H9 (cell line): ENCODE data around the gene TFF2. TPM values are rescaled to one million over a fixed set of nuclear protein-coding genes. Genes with fewer than 3 reads are reported as not detected.

Source experiments
- DNase-seq: peaks from one replicate; pipeline ENCODE4 v3.0.0-alpha.2; 2017
- H2AFZ ChIP-seq: one replicate; pipeline ENCODE4 v1.6.1; 2013; ENCODE audit warnings: mild to moderate bottlenecking, low read length, control low read depth, moderate library complexity
- H2AK5ac ChIP-seq: 2 replicates; pipeline ENCODE4 v1.6.1; 2013; ENCODE audit warnings: low read length, control low read depth, mixed read lengths; ENCODE audit not compliant: insufficient read length
- H2BK120ac ChIP-seq: one replicate; pipeline ENCODE4 v1.6.1; 2013; ENCODE audit warnings: low read depth, mild to moderate bottlenecking, low read length, control low read depth, inconsistent platforms; ENCODE audit not compliant: poor library complexity, severe bottlenecking
- H2BK12ac ChIP-seq: 2 replicates; pipeline ENCODE4 v1.6.1; 2013; ENCODE audit warnings: low read length, control low read depth, mixed read lengths, low read depth; ENCODE audit not compliant: insufficient read length
- H2BK15ac ChIP-seq: 2 replicates; pipeline ENCODE4 v1.6.1; 2013; ENCODE audit warnings: low read depth, low read length, control low read depth
- H2BK20ac ChIP-seq: one replicate; pipeline ENCODE4 v1.6.1; 2013; ENCODE audit warnings: low read depth, mild to moderate bottlenecking, low read length, control low read depth, inconsistent platforms; ENCODE audit not compliant: poor library complexity, severe bottlenecking
- H2BK5ac ChIP-seq: 2 replicates; pipeline ENCODE4 v1.6.1; 2013; ENCODE audit warnings: low read length, control low read depth, mixed read lengths; ENCODE audit not compliant: insufficient read length
- H3K14ac ChIP-seq: 2 replicates; pipeline ENCODE4 v1.6.1; 2013; ENCODE audit warnings: low read length, control low read depth; ENCODE audit not compliant: insufficient read depth
- H3K18ac ChIP-seq: 2 replicates; pipeline ENCODE4 v1.6.1; 2013; ENCODE audit warnings: low read depth, mild to moderate bottlenecking, mixed read lengths, low read length, control low read depth; ENCODE audit not compliant: insufficient read length
- H3K23ac ChIP-seq: 2 replicates; pipeline ENCODE4 v1.6.1; 2013; ENCODE audit warnings: low read length, control low read depth, mixed read lengths, low read depth; ENCODE audit not compliant: insufficient read length
- H3K23me2 ChIP-seq: 2 replicates; pipeline ENCODE4 v1.6.1; 2013; ENCODE audit warnings: low read depth, mild to moderate bottlenecking, mixed read lengths, low read length, control low read depth; ENCODE audit not compliant: insufficient read length, poor library complexity, severe bottlenecking
- H3K27ac ChIP-seq: 2 replicates; pipeline ENCODE4 v1.5.1; 2013; ENCODE audit warnings: low read length, control low read depth, mixed read lengths, low read depth; ENCODE audit not compliant: insufficient read length
- H3K27me3 ChIP-seq: 2 replicates; pipeline ENCODE4 v1.6.1; 2013; ENCODE audit warnings: low read length, control low read depth, inconsistent platforms; ENCODE audit not compliant: insufficient read depth
- H3K4ac ChIP-seq: 2 replicates; pipeline ENCODE4 v1.6.1; 2013; ENCODE audit warnings: low read depth, mild to moderate bottlenecking, control low read depth, inconsistent platforms, low read length, moderate library complexity
- H3K4me1 ChIP-seq: 2 replicates; pipeline ENCODE4 v1.6.1; 2013; ENCODE audit warnings: low read length, control low read depth, inconsistent platforms; ENCODE audit not compliant: insufficient read depth
- H3K4me2 ChIP-seq: 2 replicates; pipeline ENCODE4 v1.6.1; 2013; ENCODE audit warnings: low read length, control low read depth, mixed read lengths; ENCODE audit not compliant: insufficient read length, insufficient read depth
- H3K56ac ChIP-seq: 2 replicates; pipeline ENCODE4 v1.6.1; 2013; ENCODE audit warnings: low read depth, mild to moderate bottlenecking, mixed read lengths, low read length, control low read depth; ENCODE audit not compliant: insufficient read length
- H3K79me1 ChIP-seq: 2 replicates; pipeline ENCODE4 v1.6.1; 2013; ENCODE audit warnings: low read depth, mild to moderate bottlenecking, moderate library complexity, low read length, control low read depth, inconsistent platforms; ENCODE audit not compliant: insufficient read depth, poor library complexity, severe bottlenecking
- H3K79me2 ChIP-seq: 2 replicates; pipeline ENCODE4 v1.6.1; 2013; ENCODE audit warnings: low read length, control low read depth, inconsistent platforms; ENCODE audit not compliant: insufficient read depth
- H3K9ac ChIP-seq: 2 replicates; pipeline ENCODE4 v1.6.1; 2013; ENCODE audit warnings: low read length, control low read depth, mixed read lengths; ENCODE audit not compliant: insufficient read length; ENCODE audit errors: extremely low read depth
- H3K9me3 ChIP-seq: one replicate; pipeline ENCODE4 v1.6.1; 2013; ENCODE audit warnings: low read depth, low read length, inconsistent platforms; ENCODE audit not compliant: control insufficient read depth
- H3T11ph ChIP-seq: one replicate; pipeline ENCODE4 v1.6.1; 2013; ENCODE audit warnings: mild to moderate bottlenecking, low read length, control low read depth, inconsistent platforms
- H4K20me1 ChIP-seq: one replicate; pipeline ENCODE4 v1.6.1; 2013; ENCODE audit not compliant: control insufficient read depth, insufficient read length, insufficient read depth
- H4K5ac ChIP-seq: 2 replicates; pipeline ENCODE4 v1.6.1; 2013; ENCODE audit warnings: low read depth, mild to moderate bottlenecking, mixed read lengths, low read length, control low read depth; ENCODE audit not compliant: insufficient read length
- H4K8ac ChIP-seq: replicated peaks from 2 replicates; pipeline ENCODE4 v1.6.1; 2013; ENCODE audit warnings: low read length, control low read depth, mixed read lengths, low read depth; ENCODE audit not compliant: insufficient read length
- H4K91ac ChIP-seq: 2 replicates; pipeline ENCODE4 v1.6.1; 2013; ENCODE audit warnings: low read depth, mild to moderate bottlenecking, moderate library complexity, mixed read lengths, low read length, control low read depth; ENCODE audit not compliant: insufficient read length
- H3K27ac Mint-ChIP-seq, 3 experiments: 2 replicates in 2 of 3; 3 replicates in 1 of 3; pipeline ENCODE4 v1.8.0; 2020 to 2021; ENCODE audit warnings: mixed read lengths in 3 of 3, mild to moderate bottlenecking in 1 of 3, moderate library complexity in 1 of 3
- H3K27me3 Mint-ChIP-seq: 2 replicates; pipeline ENCODE4 v1.8.0; 2021; ENCODE audit warnings: low read depth, mild to moderate bottlenecking, moderate library complexity, mixed read lengths
- H3K36me3 Mint-ChIP-seq, 3 experiments: 2 replicates in 2 of 3; 3 replicates in 1 of 3; pipeline ENCODE4 v1.8.0; 2020 to 2021; ENCODE audit warnings: low read depth in 3 of 3, mixed read lengths in 3 of 3; ENCODE audit not compliant: insufficient read depth in 1 of 3
- H3K4me1 Mint-ChIP-seq, 2 experiments: 2 replicates each; pipeline ENCODE4 v1.8.0; 2020; ENCODE audit warnings: mixed read lengths in 2 of 2
- H3K4me3 Mint-ChIP-seq, 2 experiments: 2 replicates in 1 of 2; 3 replicates in 1 of 2; pipeline ENCODE4 v1.8.0; 2020 to 2021; ENCODE audit warnings: mild to moderate bottlenecking in 2 of 2, mixed read lengths in 2 of 2, moderate library complexity in 1 of 2
- H3K9me3 Mint-ChIP-seq, 2 experiments: 2 replicates in 1 of 2; 3 replicates in 1 of 2; pipeline ENCODE4 v1.8.0; 2020; ENCODE audit warnings: mild to moderate bottlenecking in 2 of 2, mixed read lengths in 2 of 2, moderate library complexity in 1 of 2
- CTCF ChIP-seq: fragments of 200-600 bp; sonication (generic); conservative IDR thresholded peaks from 3 replicates; pipeline ENCODE4 v1.8.0; 2021; ENCODE audit warnings: antibody characterized with exemption, mild to moderate bottlenecking
- WGBS: extraction: QIAGEN DNeasy Blood & Tissue Kit; methylation state at CpG from one replicate; pipeline ENCODE4 v1.1.7; 2013; ENCODE audit warnings: missing lambda C conversion rate, low lambda C conversion rate, mixed read lengths; ENCODE audit not compliant: insufficient read length; ENCODE audit errors: extremely low coverage; 5-methylcytosine and 5-hydroxymethylcytosine counted together
- total RNA-seq: library from RNA; stranded (reverse); gene quantifications from 2 replicates; pipeline ENCODE4 v1.2.1, GENCODE V29; 2021

Gene TFF2
- total RNA-seq, 1 experiment from 2014 or later: not detected

- H3K36me3 Mint-ChIP-seq: no peaks in the 10 kb centered on the region
- H2BK15ac ChIP-seq: no peak overlapping the region
- no peak overlapping the region for H3K18ac ChIP-seq
- H3K9me3 Mint-ChIP-seq: no peaks in the 10 kb centered on the region; a peak in 1 of 5 replicates
- H3K27me3 ChIP-seq: no peaks in the 10 kb centered on the region
- DNase-seq: no peak
- no peak overlapping the region for H3K9ac ChIP-seq
- H3K4me1 ChIP-seq: peaks cover 4% of the 10 kb centered on the region; the same call in 1 of the 2 replicates
- no peaks in the 10 kb centered on the region for H3K9me3 ChIP-seq
- H3K79me2 ChIP-seq: no peaks in the 10 kb centered on the region
- no peak overlapping the region for H2AFZ ChIP-seq
- H3K23ac ChIP-seq: no peak overlapping the region
- TF ChIP-seq CTCF: no peak
- H3K23me2 ChIP-seq: no peaks in the 10 kb centered on the region
- H3K27ac Mint-ChIP-seq: no peak overlapping the region; a peak in 1 of 7 replicates
- H2BK120ac ChIP-seq: no peak overlapping the region
- no peak overlapping the region for H4K8ac ChIP-seq
- WGBS: no CpG with 5 or more reads among the region's 23 CpGs
- H4K5ac ChIP-seq: no peak overlapping the region
- H3K4ac ChIP-seq: no peak overlapping the region
- H3K27ac ChIP-seq: no peak overlapping the region
- H3K4me1 Mint-ChIP-seq: peaks cover 23 to 24% of the 10 kb centered on the region in 2 experiments
- H4K91ac ChIP-seq: no peak overlapping the region
- H2AK5ac ChIP-seq: no peak overlapping the region
- no peak overlapping the region; the same call in 1 of the 2 replicates for H3K14ac ChIP-seq
- peaks cover 14% of the 10 kb centered on the region for H3K27me3 Mint-ChIP-seq
- H2BK20ac ChIP-seq: no peak overlapping the region
- no peak overlapping the region for H3K56ac ChIP-seq
- no peak overlapping the region for H3T11ph ChIP-seq
- H3K4me2 ChIP-seq: no peak overlapping the region
- no peaks in the 10 kb centered on the region for H4K20me1 ChIP-seq
- no peak overlapping the region for H2BK12ac ChIP-seq
- H3K4me3 Mint-ChIP-seq: peak overlapping the region in 1 of 2 experiments; percentile 70; a peak in 2 of 5 replicates
- H2BK5ac ChIP-seq: no peak overlapping the region
- no peaks in the 10 kb centered on the region for H3K79me1 ChIP-seq
These were observed 41.7 kb downstream of the TFF2 start for GRCh38 chr21:42308914-42309752.
